ENCODE measurements around the gene FDXR. TPM values are rescaled to one million over a fixed set of nuclear protein-coding genes. Genes with fewer than 3 reads are reported as not detected.

The FDXR gene
- total RNA-seq, 1 donor from 2014 or later, result 16.0 TPM

GRCh38 chr17:74856112-74856511, 16.7 kb downstream of the FDXR start:
- TF ChIP-seq POLR2A (IDR thresholded peaks at IDR 0.05) (no peak), CTCF (IDR thresholded peaks at IDR 0.05) (no peak), POLR2AphosphoS5 (IDR thresholded peaks at IDR 0.05; ENCODE audit: insufficient read depth in 1 of 2, low read depth in 1 of 2) (no peak)
- H3K36me3 ChIP-seq, result no peaks in the 10 kb centered on the region
- H3K27ac ChIP-seq, result no peak overlapping the region
- DNase-seq (ENCODE audit: extremely low spot score in 2 of 2), result no peak
- intact Hi-C loops (cut with DNase I), result no loop called here
- H3K4me1 ChIP-seq, result peaks cover 26% of the 10 kb centered on the region
- H3K9me3 ChIP-seq, result no peaks in the 10 kb centered on the region
- peaks cover 29% of the 10 kb centered on the region for H3K27me3 ChIP-seq
- H3K4me3 ChIP-seq, result no peak overlapping the region

GRCh38 chr17:74855323-74855722, 17.5 kb downstream of the FDXR start:
- Histone ChIP-seq H3K27me3 (peaks cover 21% of the 10 kb centered on the region), H3K4me1 (peaks cover 18% of the 10 kb centered on the region), H3K36me3 (no peaks in the 10 kb centered on the region), H3K4me3 (no peak overlapping the region), H3K27ac (no peak overlapping the region), H3K9me3 (no peaks in the 10 kb centered on the region)
- no peak for DNase-seq (ENCODE audit: extremely low spot score in 2 of 2)
- TF ChIP-seq POLR2A (IDR thresholded peaks at IDR 0.05), result no peak
- no peak for TF ChIP-seq POLR2AphosphoS5 (IDR thresholded peaks at IDR 0.05; ENCODE audit: insufficient read depth in 1 of 2, low read depth in 1 of 2)
- no peak for TF ChIP-seq CTCF (IDR thresholded peaks at IDR 0.05)
- intact Hi-C loops (cut with DNase I), result no loop called here

DNA sequence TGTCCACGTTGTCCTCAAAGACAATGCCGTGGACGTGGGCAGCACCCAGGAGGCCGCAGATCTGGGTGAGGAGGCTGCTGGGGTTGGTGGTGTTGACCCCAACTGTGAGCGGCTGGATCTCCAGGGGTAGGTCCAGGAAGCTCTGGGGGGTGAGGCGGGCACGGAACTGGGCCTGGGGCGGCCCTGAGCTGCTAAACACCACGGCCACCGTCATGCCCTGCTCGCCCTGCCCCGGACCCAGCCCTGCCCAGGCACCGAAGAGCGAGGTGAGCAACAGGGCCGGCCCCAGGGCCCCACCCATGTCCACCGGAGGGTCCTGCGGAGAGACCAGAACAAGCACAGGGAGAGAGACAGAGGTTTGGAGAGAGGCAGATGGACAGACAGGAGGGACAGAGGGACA, 18.0 kb downstream of the FDXR start:
- peaks cover 13% of the 10 kb centered on the region for H3K4me1 ChIP-seq
- intact Hi-C loops (cut with DNase I), result no loop called here
- H3K36me3 ChIP-seq, result no peaks in the 10 kb centered on the region
- H3K27ac ChIP-seq, result no peak overlapping the region
- TF ChIP-seq POLR2AphosphoS5 (IDR thresholded peaks at IDR 0.05; ENCODE audit: insufficient read depth in 1 of 2, low read depth in 1 of 2) (no peak), CTCF (IDR thresholded peaks at IDR 0.05) (no peak), POLR2A (IDR thresholded peaks at IDR 0.05) (no peak)
- H3K27me3 ChIP-seq, result peaks cover 17% of the 10 kb centered on the region
- H3K4me3 ChIP-seq, result no peak overlapping the region
- DNase-seq (ENCODE audit: extremely low spot score in 2 of 2), result no peak
- no peaks in the 10 kb centered on the region for H3K9me3 ChIP-seq

- TF ChIP-seq POLR2AphosphoS5 (IDR thresholded peaks at IDR 0.05; ENCODE audit: insufficient read depth in 1 of 2, low read depth in 1 of 2) (no peak), POLR2A (IDR thresholded peaks at IDR 0.05) (no peak), CTCF (IDR thresholded peaks at IDR 0.05) (no peak)
- intact Hi-C loops (cut with DNase I), result no loop called here
- Histone ChIP-seq H3K9me3 (no peaks in the 10 kb centered on the region), H3K4me3 (no peak overlapping the region), H3K36me3 (no peaks in the 10 kb centered on the region), H3K27me3 (peaks cover 13% of the 10 kb centered on the region), H3K4me1 (peaks cover 9% of the 10 kb centered on the region), H3K27ac (no peak overlapping the region)
- no peak for DNase-seq (ENCODE audit: extremely low spot score in 2 of 2)
These were observed 19.1 kb downstream of the FDXR start for GRCh38 chr17:74853669-74854068.

DNA sequence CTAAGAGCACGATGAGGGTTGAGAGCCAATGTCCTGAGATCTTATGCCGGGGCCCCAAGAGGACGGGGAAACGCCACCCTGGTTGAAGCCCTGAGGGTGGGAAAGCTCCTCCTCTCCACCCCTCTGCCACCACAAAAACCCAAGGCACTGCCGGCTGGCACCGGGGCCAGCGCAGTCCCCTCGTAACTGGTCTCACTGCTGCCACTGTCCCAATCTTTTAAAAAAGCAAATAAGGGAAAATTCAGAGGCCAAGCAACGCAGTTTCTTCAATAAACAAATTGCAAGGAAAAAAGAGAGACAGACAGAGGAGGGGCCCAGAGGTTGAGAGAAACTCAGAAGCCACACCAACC, 19.8 kb downstream of the FDXR start:
- no peaks in the 10 kb centered on the region for H3K36me3 ChIP-seq
- H3K27me3 ChIP-seq, result peaks cover 13% of the 10 kb centered on the region
- intact Hi-C loops (cut with DNase I), result no loop called here
- DNase-seq (ENCODE audit: extremely low spot score in 2 of 2), result no peak
- TF ChIP-seq POLR2AphosphoS5 (IDR thresholded peaks at IDR 0.05; ENCODE audit: insufficient read depth in 1 of 2, low read depth in 1 of 2), result no peak
- TF ChIP-seq CTCF (IDR thresholded peaks at IDR 0.05), result no peak
- no peak for TF ChIP-seq POLR2A (IDR thresholded peaks at IDR 0.05)
- no peak overlapping the region for H3K27ac ChIP-seq
- H3K9me3 ChIP-seq, result no peaks in the 10 kb centered on the region
- H3K4me3 ChIP-seq, result peak overlapping the region in 1 of 2 donors; percentile 3
- H3K4me1 ChIP-seq, result peaks cover 9% of the 10 kb centered on the region

Data from vagina (tissue), 2 donors.